OCI-LY7 (cell line): ENCODE results near the gene GPRC5C. TPM values are rescaled to one million over a fixed set of nuclear protein-coding genes. Genes with fewer than 3 reads are reported as not detected.

Experiments
- BruUV-seq: library from RNA; stranded (reverse); fragments of 400-500 nt; replicated peaks from 2 replicates; lab custom pipeline; 2021; lab: Mats Ljungman, UMichigan
- CTCF ChIA-PET: fragments of 300-600 bp; sonication (Branson Sonifier 250); formaldehyde crosslinking; loops from one replicate; lab custom pipeline; 2022; ENCODE audit warnings: antibody characterized with exemption; ENCODE audit not compliant: unreplicated experiment; lab: Charles Lee
- POLR2A ChIA-PET: fragments of 300-600 bp; sonication (Branson Sonifier 250); formaldehyde crosslinking; loops from one replicate; lab custom pipeline; 2022; ENCODE audit warnings: antibody characterized with exemption; lab: Charles Lee
- DNase-seq: peaks from one replicate; pipeline ENCODE4 v3.0.0-alpha.2; 2015; ENCODE audit warnings: low spot score
- H2AFZ ChIP-seq: fragments of 200-600 bp; sonication (generic), shearing (Covaris generic); 2 replicates; pipeline ENCODE4 v1.6.1; 2014; ENCODE audit warnings: mild to moderate bottlenecking, antibody characterized with exemption, low read length, moderate library complexity
- H3K27ac ChIP-seq: fragments of 200-600 bp; sonication (generic); 2 replicates; pipeline ENCODE4 v1.5.1; 2014; ENCODE audit warnings: mixed run types, low read depth, mild to moderate bottlenecking, moderate library complexity, low read length, inconsistent platforms; ENCODE audit not compliant: poor library complexity, severe bottlenecking
- H3K36me3 ChIP-seq: fragments of 200-600 bp; sonication (generic); 2 replicates; pipeline ENCODE4 v1.6.1; 2014; ENCODE audit warnings: mild to moderate bottlenecking, antibody characterized with exemption, low read length, moderate library complexity, mixed read lengths; ENCODE audit not compliant: insufficient read depth
- H3K4me1 ChIP-seq: fragments of 200-600 bp; sonication (generic); 2 replicates; pipeline ENCODE4 v1.5.1; 2014; ENCODE audit warnings: mild to moderate bottlenecking, low read length; ENCODE audit not compliant: insufficient read depth, poor library complexity, severe bottlenecking
- H3K4me2 ChIP-seq: fragments of 200-600 bp; sonication (generic); 2 replicates; pipeline ENCODE4 v1.6.1; 2014; ENCODE audit warnings: mild to moderate bottlenecking, low read length
- H3K4me3 ChIP-seq: fragments of 200-600 bp; sonication (generic); 2 replicates; pipeline ENCODE4 v1.5.1; 2014; ENCODE audit warnings: mild to moderate bottlenecking, low read depth, low read length; ENCODE audit not compliant: poor library complexity, severe bottlenecking
- H3K79me2 ChIP-seq: fragments of 200-600 bp; sonication (generic); 2 replicates; pipeline ENCODE4 v1.6.1; 2016; ENCODE audit warnings: low read depth, mild to moderate bottlenecking, low read length, moderate library complexity, mixed read lengths; ENCODE audit not compliant: insufficient read depth
- H3K9me2 ChIP-seq: fragments of 200-600 bp; sonication (generic); 2 replicates; pipeline ENCODE4 v1.6.1; 2016; ENCODE audit warnings: mild to moderate bottlenecking, low read length, mixed read lengths; ENCODE audit not compliant: insufficient read depth
- H3K9me3 ChIP-seq: fragments of 200-600 bp; sonication (generic); 2 replicates; pipeline ENCODE4 v1.6.1; 2014; ENCODE audit warnings: mild to moderate bottlenecking, mixed run types, low read length, mixed read lengths
- H4K20me1 ChIP-seq: fragments of 200-600 bp; sonication (generic); 2 replicates; pipeline ENCODE4 v1.6.1; 2014; ENCODE audit warnings: mild to moderate bottlenecking, antibody characterized with exemption, low read length, moderate library complexity, mixed read lengths; ENCODE audit not compliant: insufficient read depth
- EZH2phosphoT487 ChIP-seq: fragments of 200-600 bp; sonication (generic); IDR thresholded peaks from 2 replicates; pipeline ENCODE4 v1.6.1; 2018; ENCODE audit warnings: low read depth, borderline replicate concordance, mild to moderate bottlenecking, mixed run types, antibody characterized with exemption, low read length, moderate library complexity, mixed read lengths
- intact Hi-C: fragments of 100-400 bp; cut with micrococcal nuclease; formaldehyde crosslinking; loops from one replicate; pipeline ENCODE4 v1.10.0; 2022; ENCODE audit not compliant: unreplicated experiment
- total RNA-seq, 2 experiments: library from RNA; depleted of rRNA in 1 of 2; stranded (reverse); fragments of >200 nt in 1 of 2; shearing (Covaris generic) in 1 of 2; gene quantifications; 2 replicates each; pipeline ENCODE4 v1.2.3, GENCODE V29; 2014 to 2022
- TF ChIP-seq, protein P1 (sequence below): fragments of 200-600 bp; sonication (generic); conservative IDR thresholded peaks from 2 replicates; pipeline ENCODE4 v1.5.1; 2014; ENCODE audit warnings: mild to moderate bottlenecking, antibody characterized with exemption, low read length, moderate library complexity, mixed read lengths

The GPRC5C gene
- total RNA-seq, 2 experiments from 2014 or later, result 1.1 to 19.5 TPM

DNA sequence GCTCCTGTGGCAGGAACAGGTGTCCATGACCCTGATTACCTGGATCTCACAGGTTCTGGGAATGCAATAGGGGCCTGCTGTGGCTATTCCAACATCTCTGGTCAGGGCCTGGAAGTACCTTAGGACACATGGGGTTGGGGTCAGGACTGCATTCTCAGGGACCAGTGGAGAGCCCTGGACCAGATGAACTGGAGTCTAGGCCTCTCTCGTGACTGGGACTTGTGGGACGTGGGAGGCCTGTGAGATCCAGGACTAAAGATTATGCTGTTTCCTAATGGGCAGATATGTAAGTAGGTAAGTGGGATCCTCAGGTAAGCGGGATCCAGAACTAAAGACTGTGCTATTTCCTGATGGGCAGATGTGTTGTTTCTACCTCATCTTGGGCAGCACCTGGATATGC lies 18.3 kb downstream of the GPRC5C start:
- Histone ChIP-seq H3K4me3 (no peak overlapping the region), H3K36me3 (no peaks in the 10 kb centered on the region), H3K27ac (no peak overlapping the region), H3K9me2 (no peaks in the 10 kb centered on the region), H3K4me1 (peaks cover 31% of the 10 kb centered on the region), H3K9me3 (no peaks in the 10 kb centered on the region), H3K4me2 (no peak overlapping the region), H2AFZ (no peak overlapping the region), H4K20me1 (no peaks in the 10 kb centered on the region), H3K79me2 (no peaks in the 10 kb centered on the region)
- CTCF ChIA-PET, result interaction anchor here (0.5 kb wide), 1 partner anchor 17 kb away, joined by 9 read pairs; no protein-coding TSS in a partner anchor
- BruUV-seq, result no TSS peak
- no peak for TF ChIP-seq EZH2phosphoT487
- TF ChIP-seq, protein P1, sequence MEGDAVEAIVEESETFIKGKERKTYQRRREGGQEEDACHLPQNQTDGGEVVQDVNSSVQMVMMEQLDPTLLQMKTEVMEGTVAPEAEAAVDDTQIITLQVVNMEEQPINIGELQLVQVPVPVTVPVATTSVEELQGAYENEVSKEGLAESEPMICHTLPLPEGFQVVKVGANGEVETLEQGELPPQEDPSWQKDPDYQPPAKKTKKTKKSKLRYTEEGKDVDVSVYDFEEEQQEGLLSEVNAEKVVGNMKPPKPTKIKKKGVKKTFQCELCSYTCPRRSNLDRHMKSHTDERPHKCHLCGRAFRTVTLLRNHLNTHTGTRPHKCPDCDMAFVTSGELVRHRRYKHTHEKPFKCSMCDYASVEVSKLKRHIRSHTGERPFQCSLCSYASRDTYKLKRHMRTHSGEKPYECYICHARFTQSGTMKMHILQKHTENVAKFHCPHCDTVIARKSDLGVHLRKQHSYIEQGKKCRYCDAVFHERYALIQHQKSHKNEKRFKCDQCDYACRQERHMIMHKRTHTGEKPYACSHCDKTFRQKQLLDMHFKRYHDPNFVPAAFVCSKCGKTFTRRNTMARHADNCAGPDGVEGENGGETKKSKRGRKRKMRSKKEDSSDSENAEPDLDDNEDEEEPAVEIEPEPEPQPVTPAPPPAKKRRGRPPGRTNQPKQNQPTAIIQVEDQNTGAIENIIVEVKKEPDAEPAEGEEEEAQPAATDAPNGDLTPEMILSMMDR, result no peak
- DNase-seq, result no peak
- intact Hi-C loops, result loop anchor here (10.0 kb wide), 1 partner anchor 235 kb away; the partner anchor contains the start of gene TTYH2
- POLR2A ChIA-PET, result no interaction called here

DNA sequence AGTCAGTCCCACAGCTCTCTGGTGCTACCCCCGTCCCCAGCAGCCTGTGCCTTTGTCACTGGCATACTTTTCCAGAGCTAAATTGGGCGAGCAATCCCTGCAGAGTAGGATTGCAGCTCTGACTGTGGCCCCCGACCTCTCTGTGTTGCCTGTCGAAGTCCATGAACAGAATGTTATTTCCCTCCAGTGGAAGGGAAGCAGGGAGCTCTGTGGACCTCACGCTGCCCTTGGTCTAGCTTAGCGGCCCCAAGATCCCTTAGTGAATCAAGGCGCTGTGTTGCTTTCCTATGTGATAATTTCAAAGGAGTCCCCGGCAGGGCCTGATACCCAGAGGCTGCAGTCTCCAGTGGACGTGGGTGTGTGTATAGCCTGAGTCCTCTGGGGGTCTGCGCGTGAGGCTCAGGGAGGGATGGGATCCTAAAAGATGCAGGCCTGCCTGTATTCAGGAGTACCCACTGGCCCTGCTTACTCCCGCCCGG lies 19.1 kb downstream of the GPRC5C start:
- CTCF ChIA-PET, result no interaction called here
- no peak for DNase-seq
- Histone ChIP-seq H3K9me2 (no peaks in the 10 kb centered on the region), H3K27ac (no peak overlapping the region), H3K9me3 (no peaks in the 10 kb centered on the region), H4K20me1 (no peaks in the 10 kb centered on the region), H3K4me1 (peaks cover 36% of the 10 kb centered on the region), H3K4me2 (no peak overlapping the region), H3K36me3 (no peaks in the 10 kb centered on the region), H2AFZ (no peak overlapping the region), H3K79me2 (no peaks in the 10 kb centered on the region), H3K4me3 (no peak overlapping the region)
- TF ChIP-seq, protein P1, result no peak
- TF ChIP-seq EZH2phosphoT487, result no peak
- BruUV-seq, result no TSS peak
- POLR2A ChIA-PET, result no interaction called here
- intact Hi-C loops, result loop anchor here (10.0 kb wide), 1 partner anchor 236 kb away; the partner anchor contains the start of gene TTYH2

DNA sequence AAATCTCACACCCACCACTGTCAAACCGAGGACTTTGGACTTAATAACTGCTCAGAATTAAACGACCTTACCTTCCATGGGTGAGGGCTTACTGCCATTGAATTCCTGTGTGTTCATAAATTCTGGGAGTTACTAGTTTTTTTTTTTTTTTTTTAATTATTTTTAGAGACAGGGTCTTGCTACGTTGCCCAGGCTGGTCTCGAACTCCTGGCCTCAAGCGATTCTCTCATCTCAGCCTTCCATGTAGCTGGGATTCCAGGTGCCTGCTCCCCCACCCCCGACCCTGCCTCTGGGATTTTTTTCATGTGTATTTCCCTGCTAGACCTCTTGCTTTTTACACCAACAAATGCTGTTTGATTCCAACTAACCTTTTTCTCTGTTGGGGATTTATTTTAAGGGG lies 19.7 kb downstream of the GPRC5C start:
- no peaks in the 10 kb centered on the region for H4K20me1 ChIP-seq
- H3K79me2 ChIP-seq, result no peaks in the 10 kb centered on the region
- DNase-seq, result no peak
- ChIA-PET CTCF (no interaction called here), POLR2A (no interaction called here)
- no peak overlapping the region for H2AFZ ChIP-seq
- intact Hi-C loops, result loop anchor here (10.0 kb wide), 1 partner anchor 237 kb away; the partner anchor contains the start of gene TTYH2
- no peaks in the 10 kb centered on the region for H3K9me2 ChIP-seq
- no TSS peak for BruUV-seq
- H3K27ac ChIP-seq, result no peak overlapping the region
- TF ChIP-seq, protein P1, result no peak
- TF ChIP-seq EZH2phosphoT487, result no peak
- H3K36me3 ChIP-seq, result no peaks in the 10 kb centered on the region
- peaks cover 42% of the 10 kb centered on the region for H3K4me1 ChIP-seq
- no peaks in the 10 kb centered on the region for H3K9me3 ChIP-seq
- no peak overlapping the region for H3K4me2 ChIP-seq
- no peak overlapping the region for H3K4me3 ChIP-seq
